OCI-LY7 (cell line): Measurements from ENCODE around the gene YTHDF2. TPM values are rescaled to one million over a fixed set of nuclear protein-coding genes. Genes with fewer than 3 reads are reported as not detected.

Source experiments
- BruUV-seq: library from RNA; stranded (reverse); fragments of 400-500 nt; replicated peaks from 2 replicates; lab custom pipeline; 2021; lab: Mats Ljungman, UMichigan
- CTCF ChIA-PET: fragments of 300-600 bp; sonication (Branson Sonifier 250); formaldehyde crosslinking; loops from one replicate; lab custom pipeline; 2022; ENCODE audit warnings: antibody characterized with exemption; ENCODE audit not compliant: unreplicated experiment; lab: Charles Lee
- POLR2A ChIA-PET: fragments of 300-600 bp; sonication (Branson Sonifier 250); formaldehyde crosslinking; loops from one replicate; lab custom pipeline; 2022; ENCODE audit warnings: antibody characterized with exemption; lab: Charles Lee
- DNase-seq: peaks from one replicate; pipeline ENCODE4 v3.0.0-alpha.2; 2015; ENCODE audit warnings: low spot score
- H2AFZ ChIP-seq: fragments of 200-600 bp; sonication (generic), shearing (Covaris generic); 2 replicates; pipeline ENCODE4 v1.6.1; 2014; ENCODE audit warnings: mild to moderate bottlenecking, antibody characterized with exemption, low read length, moderate library complexity
- H3K27ac ChIP-seq: fragments of 200-600 bp; sonication (generic); 2 replicates; pipeline ENCODE4 v1.5.1; 2014; ENCODE audit warnings: mixed run types, low read depth, mild to moderate bottlenecking, moderate library complexity, low read length, inconsistent platforms; ENCODE audit not compliant: poor library complexity, severe bottlenecking
- H3K36me3 ChIP-seq: fragments of 200-600 bp; sonication (generic); 2 replicates; pipeline ENCODE4 v1.6.1; 2014; ENCODE audit warnings: mild to moderate bottlenecking, antibody characterized with exemption, low read length, moderate library complexity, mixed read lengths; ENCODE audit not compliant: insufficient read depth
- H3K4me1 ChIP-seq: fragments of 200-600 bp; sonication (generic); 2 replicates; pipeline ENCODE4 v1.5.1; 2014; ENCODE audit warnings: mild to moderate bottlenecking, low read length; ENCODE audit not compliant: insufficient read depth, poor library complexity, severe bottlenecking
- H3K4me2 ChIP-seq: fragments of 200-600 bp; sonication (generic); 2 replicates; pipeline ENCODE4 v1.6.1; 2014; ENCODE audit warnings: mild to moderate bottlenecking, low read length
- H3K4me3 ChIP-seq: fragments of 200-600 bp; sonication (generic); 2 replicates; pipeline ENCODE4 v1.5.1; 2014; ENCODE audit warnings: mild to moderate bottlenecking, low read depth, low read length; ENCODE audit not compliant: poor library complexity, severe bottlenecking
- H3K79me2 ChIP-seq: fragments of 200-600 bp; sonication (generic); 2 replicates; pipeline ENCODE4 v1.6.1; 2016; ENCODE audit warnings: low read depth, mild to moderate bottlenecking, low read length, moderate library complexity, mixed read lengths; ENCODE audit not compliant: insufficient read depth
- H3K9me2 ChIP-seq: fragments of 200-600 bp; sonication (generic); 2 replicates; pipeline ENCODE4 v1.6.1; 2016; ENCODE audit warnings: mild to moderate bottlenecking, low read length, mixed read lengths; ENCODE audit not compliant: insufficient read depth
- H3K9me3 ChIP-seq: fragments of 200-600 bp; sonication (generic); 2 replicates; pipeline ENCODE4 v1.6.1; 2014; ENCODE audit warnings: mild to moderate bottlenecking, mixed run types, low read length, mixed read lengths
- H4K20me1 ChIP-seq: fragments of 200-600 bp; sonication (generic); 2 replicates; pipeline ENCODE4 v1.6.1; 2014; ENCODE audit warnings: mild to moderate bottlenecking, antibody characterized with exemption, low read length, moderate library complexity, mixed read lengths; ENCODE audit not compliant: insufficient read depth
- CTCF ChIP-seq: fragments of 200-600 bp; sonication (generic); conservative IDR thresholded peaks from 2 replicates; pipeline ENCODE4 v1.5.1; 2014; ENCODE audit warnings: mild to moderate bottlenecking, antibody characterized with exemption, low read length, moderate library complexity, mixed read lengths
- EZH2phosphoT487 ChIP-seq: fragments of 200-600 bp; sonication (generic); IDR thresholded peaks from 2 replicates; pipeline ENCODE4 v1.6.1; 2018; ENCODE audit warnings: low read depth, borderline replicate concordance, mild to moderate bottlenecking, mixed run types, antibody characterized with exemption, low read length, moderate library complexity, mixed read lengths
- intact Hi-C: fragments of 100-400 bp; cut with micrococcal nuclease; formaldehyde crosslinking; loops from one replicate; pipeline ENCODE4 v1.10.0; 2022; ENCODE audit not compliant: unreplicated experiment
- total RNA-seq, 2 experiments: library from RNA; depleted of rRNA in 1 of 2; stranded (reverse); fragments of >200 nt in 1 of 2; shearing (Covaris generic) in 1 of 2; gene quantifications; 2 replicates each; pipeline ENCODE4 v1.2.3, GENCODE V29; 2014 to 2022

YTHDF2 gene
- total RNA-seq, 2 experiments from 2014 or later = 57.9 to 83.6 TPM

DNA sequence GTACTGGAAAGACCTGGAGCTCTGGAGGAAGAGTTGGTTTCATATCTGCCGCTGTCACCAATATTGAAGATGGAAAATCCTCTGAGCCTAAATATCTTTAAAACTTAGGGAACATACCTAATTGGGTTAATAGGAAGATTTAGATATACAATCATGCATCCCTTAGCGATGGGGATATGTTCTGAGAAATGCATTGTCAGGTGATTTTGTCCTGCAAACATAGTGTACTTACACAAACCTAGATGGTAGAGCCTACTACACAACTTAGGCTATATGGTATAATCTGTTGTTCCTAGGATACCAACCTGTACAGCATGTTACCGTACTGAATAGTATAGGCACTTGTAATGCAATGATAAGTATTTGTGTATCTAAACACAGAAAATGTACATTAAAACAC is 22.5 kb downstream of the YTHDF2 start:
- peaks cover 30% of the 10 kb centered on the region; the same call in 1 of the 2 replicates for H4K20me1 ChIP-seq

DNA sequence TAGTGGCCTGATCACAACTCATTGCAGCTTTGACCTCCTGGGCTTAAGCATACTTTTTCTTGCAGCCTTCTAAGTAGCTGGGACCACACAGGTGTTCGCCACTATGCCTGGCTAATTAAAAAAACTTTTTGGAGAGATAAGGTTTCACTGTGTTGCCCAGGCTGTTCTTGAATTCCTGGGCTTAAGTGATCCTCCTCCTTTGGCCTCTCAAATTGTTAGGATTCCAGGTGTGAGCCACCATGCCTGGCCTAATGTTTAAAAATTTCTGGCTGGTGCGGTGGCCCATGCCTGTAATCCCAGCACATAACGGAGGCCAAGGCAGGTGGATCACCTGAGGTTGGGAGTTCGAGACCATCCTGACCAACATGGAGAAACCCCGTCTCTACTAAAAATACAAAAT is 24.4 kb downstream of the YTHDF2 start:
- intact Hi-C loops = no loop called here
- POLR2A ChIA-PET = interaction anchor here (0.6 to 0.7 kb wide), 2 partner anchors 62 to 217 kb away, joined by 3 to 4 read pairs; no protein-coding TSS in a partner anchor

More for the DNA sequence above, 22.5 kb downstream of the YTHDF2 start:
- no peak for DNase-seq
- Histone ChIP-seq H3K9me3 (no peaks in the 10 kb centered on the region; the same call in 1 of the 2 replicates), H3K36me3 (peaks cover 88% of the 10 kb centered on the region), H3K4me3 (no peak overlapping the region), H3K9me2 (no peaks in the 10 kb centered on the region), H3K4me1 (peaks cover 5% of the 10 kb centered on the region), H3K27ac (no peak overlapping the region), H2AFZ (no peak overlapping the region), H3K4me2 (no peak overlapping the region), H3K79me2 (peaks cover 100% of the 10 kb centered on the region)
- POLR2A ChIA-PET = interaction anchor here (0.5 to 0.7 kb wide), 2 partner anchors 11 to 116 kb away, joined by 3 to 4 read pairs; partner anchors contain the start of gene TAF12
- BruUV-seq = no TSS peak
- CTCF ChIA-PET = no interaction called here
- intact Hi-C loops = no loop called here
- TF ChIP-seq CTCF (no peak), EZH2phosphoT487 (no peak)

More for the DNA sequence above, 24.4 kb downstream of the YTHDF2 start:
- BruUV-seq = no TSS peak
- H3K9me2 ChIP-seq = no peaks in the 10 kb centered on the region
- CTCF ChIA-PET = no interaction called here
- TF ChIP-seq CTCF (no peak), EZH2phosphoT487 (no peak)
- H2AFZ ChIP-seq = no peak overlapping the region
- no peak for DNase-seq
- H3K27ac ChIP-seq = no peak overlapping the region
- no peak overlapping the region for H3K4me3 ChIP-seq
- H3K36me3 ChIP-seq = peaks cover 89% of the 10 kb centered on the region
- no peaks in the 10 kb centered on the region for H3K4me1 ChIP-seq
- no peak overlapping the region for H3K4me2 ChIP-seq
- peaks cover 16% of the 10 kb centered on the region; the same call in 1 of the 2 replicates for H4K20me1 ChIP-seq
- peaks cover 100% of the 10 kb centered on the region for H3K79me2 ChIP-seq
- no peaks in the 10 kb centered on the region; the same call in 1 of the 2 replicates for H3K9me3 ChIP-seq
